SJSA1 (cell line): ENCODE data around the gene ATL1. TPM values are rescaled to one million over a fixed set of nuclear protein-coding genes. Genes with fewer than 3 reads are reported as not detected.

Experiments used
- total RNA-seq: library from RNA; depleted of rRNA; stranded (reverse); fragments of >200 nt; shearing (Covaris generic); gene quantifications from 2 replicates; pipeline ENCODE4 v1.2.3, GENCODE V29; 2014; rRNA removed

The ATL1 gene
- total RNA-seq, 1 experiment from 2014 or later, result 11.2 TPM

Other genes with a start within 250 kb of the ATL1 start
- 2.4 and 4.6 TPM in 2 replicates for gene L2HGDH, start 247.9 kb upstream of the ATL1 start, total RNA-seq
- gene DMAC2L, start 247.8 kb upstream of the ATL1 start, total RNA-seq, result 7.3 and 10.4 TPM in 2 replicates
- gene CDKL1, start 163.3 kb upstream of the ATL1 start, total RNA-seq, result 23.9 and 107 TPM in 2 replicates
- gene MAP4K5, start 27.6 kb upstream of the ATL1 start, total RNA-seq, result 64.8 and 199 TPM in 2 replicates
- 28.4 and 32.8 TPM in 2 replicates for gene SAV1, start 108.2 kb downstream of the ATL1 start, total RNA-seq